ENCODE measurements around the gene PTP4A1. TPM values are rescaled to one million over a fixed set of nuclear protein-coding genes. Genes with fewer than 3 reads are reported as not detected.

PTP4A1 gene
- total RNA-seq, 1 donor from 2014 or later, result 48.4 TPM

- TF ChIP-seq CTCF (IDR thresholded peaks at IDR 0.05; ENCODE audit: insufficient read depth, low read length, poor library complexity, severe bottlenecking), result no peak
- no peaks in the 10 kb centered on the region for H3K27me3 ChIP-seq (ENCODE audit: control insufficient read depth, insufficient read depth, low read length)
- H3K36me3 ChIP-seq (ENCODE audit: control insufficient read depth, insufficient read depth, low read length), result no peaks in the 10 kb centered on the region
- DNase-seq (ENCODE audit: low read depth), result no peak
- H3K4me3 ChIP-seq (ENCODE audit: low read depth, low read length), result no peak overlapping the region
Observed at GRCh38 chr6:63560801-63561287, 11.4 kb upstream of the PTP4A1 start.

GRCh38 chr6:63561288-63561687 lies 11.0 kb upstream of the PTP4A1 start:
- Histone ChIP-seq H3K4me3 (ENCODE audit: low read depth, low read length) (no peak overlapping the region), H3K36me3 (ENCODE audit: control insufficient read depth, insufficient read depth, low read length) (no peaks in the 10 kb centered on the region), H3K27me3 (ENCODE audit: control insufficient read depth, insufficient read depth, low read length) (no peaks in the 10 kb centered on the region)
- TF ChIP-seq CTCF (IDR thresholded peaks at IDR 0.05; ENCODE audit: insufficient read depth, low read length, poor library complexity, severe bottlenecking), result no peak
- no peak for DNase-seq (ENCODE audit: low read depth)

- DNase-seq (ENCODE audit: low read depth), result no peak
Observed at GRCh38 chr6:63563235-63563634, 9.0 kb upstream of the PTP4A1 start.

GRCh38 chr6:63565058-63565726 lies 7.1 kb upstream of the PTP4A1 start:
- Histone ChIP-seq H3K36me3 (ENCODE audit: control insufficient read depth, insufficient read depth, low read length) (no peaks in the 10 kb centered on the region), H3K27me3 (ENCODE audit: control insufficient read depth, insufficient read depth, low read length) (no peaks in the 10 kb centered on the region), H3K4me3 (ENCODE audit: low read depth, low read length) (no peak overlapping the region)
- no peak for TF ChIP-seq CTCF (IDR thresholded peaks at IDR 0.05; ENCODE audit: insufficient read depth, low read length, poor library complexity, severe bottlenecking)
- DNase-seq (ENCODE audit: low read depth), result no peak

More at GRCh38 chr6:63563235-63563634, 9.0 kb upstream of the PTP4A1 start:
- Histone ChIP-seq H3K36me3 (ENCODE audit: control insufficient read depth, insufficient read depth, low read length) (no peaks in the 10 kb centered on the region), H3K27me3 (ENCODE audit: control insufficient read depth, insufficient read depth, low read length) (no peaks in the 10 kb centered on the region), H3K4me3 (ENCODE audit: low read depth, low read length) (no peak overlapping the region)
- TF ChIP-seq CTCF (IDR thresholded peaks at IDR 0.05; ENCODE audit: insufficient read depth, low read length, poor library complexity, severe bottlenecking), result no peak

- TF ChIP-seq CTCF (IDR thresholded peaks at IDR 0.05; ENCODE audit: insufficient read depth, low read length, poor library complexity, severe bottlenecking), result no peak
- Histone ChIP-seq H3K36me3 (ENCODE audit: control insufficient read depth, insufficient read depth, low read length) (no peaks in the 10 kb centered on the region), H3K4me3 (ENCODE audit: low read depth, low read length) (no peak overlapping the region), H3K27me3 (ENCODE audit: control insufficient read depth, insufficient read depth, low read length) (no peaks in the 10 kb centered on the region)
- no peak for DNase-seq (ENCODE audit: low read depth)
Observed at GRCh38 chr6:63565727-63566596, 6.3 kb upstream of the PTP4A1 start.

Measured in kidney epithelial cell (primary cell).